ENCODE results near the gene PRDM10. TPM values are rescaled to one million over a fixed set of nuclear protein-coding genes. Genes with fewer than 3 reads are reported as not detected.

Gene PRDM10
- 10.6 and 13.0 TPM in 2 replicates for total RNA-seq (2014; rRNA removed; shearing (Covaris generic))

DNA sequence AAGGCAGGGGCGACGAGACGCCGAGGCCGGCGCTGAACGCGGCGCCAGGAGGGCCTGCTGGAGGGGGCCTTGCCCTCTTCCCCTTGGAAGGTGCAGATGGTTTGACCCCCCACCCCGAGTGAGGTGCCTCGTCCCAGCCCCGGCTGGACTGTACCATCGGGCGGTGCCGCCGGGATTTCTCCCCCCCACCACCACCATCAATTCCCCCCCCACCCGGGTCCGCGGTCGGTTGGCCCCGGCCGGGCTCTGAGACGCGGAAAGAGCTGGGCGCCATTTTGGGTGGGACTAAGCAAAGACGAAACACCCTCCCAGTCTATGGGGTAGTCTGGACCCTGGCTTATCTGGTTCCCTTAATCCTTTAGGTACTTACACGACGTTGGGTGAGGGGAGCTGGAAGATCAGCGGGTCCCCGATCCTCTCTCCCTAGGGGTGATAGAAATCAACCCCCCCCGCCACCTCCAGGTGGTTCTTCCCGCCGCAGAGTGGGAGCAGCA lies at the start of gene PRDM10:
TSS of gene PRDM10 (minus strand) at position 484 of the 494 bp plus-strand sequence. CDS start 41,871 bp downstream, outside the sequence.
- DNase-seq, result peak; percentile 95
- Histone ChIP-seq H3K36me3 (replicated peaks; ENCODE audit: control insufficient read depth, insufficient read depth, low read length) (no peaks in the 10 kb centered on the region), H3K27me3 (ENCODE audit: control insufficient read depth, insufficient read depth, low read length) (no peaks in the 10 kb centered on the region), H3K4me3 (ENCODE audit: insufficient read depth, low read depth, low read length) (peak within 1 kb of the TSS; percentile 73)

GRCh38 chr11:130051082-130051481 lies 48.4 kb upstream of the PRDM10 start:
- Histone ChIP-seq H3K4me3 (ENCODE audit: insufficient read depth, low read depth, low read length) (no peak overlapping the region), H3K36me3 (replicated peaks; ENCODE audit: control insufficient read depth, insufficient read depth, low read length) (no peaks in the 10 kb centered on the region), H3K27me3 (ENCODE audit: control insufficient read depth, insufficient read depth, low read length) (no peaks in the 10 kb centered on the region)
- no peak for DNase-seq

DNA sequence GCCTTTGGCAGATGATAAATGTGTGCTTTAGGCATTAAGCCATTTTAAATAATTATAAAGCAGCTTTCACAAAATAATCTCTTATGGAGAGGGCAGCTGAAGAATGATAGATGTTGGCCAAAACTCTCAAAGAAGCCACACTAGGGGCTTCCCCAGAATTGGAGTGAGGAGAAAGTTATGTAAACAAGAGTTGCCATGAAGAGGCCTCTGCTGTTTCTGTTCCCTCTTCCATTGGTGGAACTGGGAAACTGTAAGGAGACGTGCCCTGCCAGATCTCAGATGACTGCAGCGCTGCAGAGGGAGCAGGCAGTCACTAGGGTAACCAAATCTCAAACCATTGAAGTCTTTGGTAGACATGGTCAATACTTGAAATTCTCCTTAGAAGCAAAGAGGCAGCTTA lies 47.6 kb upstream of the PRDM10 start:
- no peaks in the 10 kb centered on the region for H3K36me3 ChIP-seq (replicated peaks; ENCODE audit: control insufficient read depth, insufficient read depth, low read length)
- H3K27me3 ChIP-seq (ENCODE audit: control insufficient read depth, insufficient read depth, low read length), result no peaks in the 10 kb centered on the region
- DNase-seq, result peak; percentile 60
- no peak overlapping the region for H3K4me3 ChIP-seq (ENCODE audit: insufficient read depth, low read depth, low read length)

DNA sequence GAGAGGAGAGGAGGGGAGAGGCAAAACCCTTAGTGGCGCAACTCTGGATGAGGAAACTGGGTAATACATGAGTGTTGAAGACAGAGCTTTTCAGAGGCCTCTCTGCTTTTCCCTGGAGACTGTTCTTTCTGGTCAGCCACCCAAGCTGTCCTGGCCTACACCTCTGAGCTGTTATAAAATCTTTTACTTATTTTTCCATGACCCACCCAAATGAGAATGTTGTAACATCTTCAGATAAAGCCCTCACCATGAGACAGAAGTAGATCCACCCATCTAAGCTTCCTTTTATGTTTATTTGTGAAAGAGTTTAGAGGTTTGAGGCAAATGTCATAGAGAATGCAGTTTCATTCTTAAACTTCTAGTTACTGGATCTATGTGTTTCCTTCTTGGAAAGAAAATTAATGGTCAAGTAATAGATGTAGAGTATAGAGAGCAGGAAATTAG lies 46.7 kb upstream of the PRDM10 start:
- Histone ChIP-seq H3K36me3 (replicated peaks; ENCODE audit: control insufficient read depth, insufficient read depth, low read length) (no peaks in the 10 kb centered on the region), H3K4me3 (ENCODE audit: insufficient read depth, low read depth, low read length) (no peak overlapping the region), H3K27me3 (ENCODE audit: control insufficient read depth, insufficient read depth, low read length) (no peaks in the 10 kb centered on the region)
- DNase-seq, result no peak

DNA sequence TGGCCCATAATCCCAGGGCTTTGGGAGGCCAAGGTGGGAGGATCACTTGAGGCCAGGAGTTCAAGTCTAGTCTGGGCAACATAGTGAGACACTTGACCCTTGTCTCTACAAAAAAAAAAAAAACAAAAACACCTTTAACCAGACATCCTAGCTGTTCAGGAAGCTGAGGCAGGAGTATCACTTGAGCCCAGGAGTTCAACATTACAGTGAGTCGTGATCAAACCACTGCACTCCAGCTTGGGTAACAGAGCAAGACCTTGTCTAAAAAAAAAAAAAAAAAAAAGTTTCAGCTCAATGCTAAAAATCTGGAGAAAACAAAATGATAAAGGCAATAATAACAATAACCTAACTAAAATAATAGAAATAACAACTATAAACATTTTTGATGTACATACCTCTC lies 44.5 kb upstream of the PRDM10 start:
- H3K27me3 ChIP-seq (ENCODE audit: control insufficient read depth, insufficient read depth, low read length), result no peaks in the 10 kb centered on the region
- DNase-seq, result no peak
- H3K36me3 ChIP-seq (replicated peaks; ENCODE audit: control insufficient read depth, insufficient read depth, low read length), result no peaks in the 10 kb centered on the region
- H3K4me3 ChIP-seq (ENCODE audit: insufficient read depth, low read depth, low read length), result no peak overlapping the region

GRCh38 chr11:130043575-130043974 lies 40.9 kb upstream of the PRDM10 start:
- DNase-seq, result no peak
- H3K27me3 ChIP-seq (ENCODE audit: control insufficient read depth, insufficient read depth, low read length), result no peaks in the 10 kb centered on the region
- no peak overlapping the region for H3K4me3 ChIP-seq (ENCODE audit: insufficient read depth, low read depth, low read length)
- no peaks in the 10 kb centered on the region for H3K36me3 ChIP-seq (replicated peaks; ENCODE audit: control insufficient read depth, insufficient read depth, low read length)

DNA sequence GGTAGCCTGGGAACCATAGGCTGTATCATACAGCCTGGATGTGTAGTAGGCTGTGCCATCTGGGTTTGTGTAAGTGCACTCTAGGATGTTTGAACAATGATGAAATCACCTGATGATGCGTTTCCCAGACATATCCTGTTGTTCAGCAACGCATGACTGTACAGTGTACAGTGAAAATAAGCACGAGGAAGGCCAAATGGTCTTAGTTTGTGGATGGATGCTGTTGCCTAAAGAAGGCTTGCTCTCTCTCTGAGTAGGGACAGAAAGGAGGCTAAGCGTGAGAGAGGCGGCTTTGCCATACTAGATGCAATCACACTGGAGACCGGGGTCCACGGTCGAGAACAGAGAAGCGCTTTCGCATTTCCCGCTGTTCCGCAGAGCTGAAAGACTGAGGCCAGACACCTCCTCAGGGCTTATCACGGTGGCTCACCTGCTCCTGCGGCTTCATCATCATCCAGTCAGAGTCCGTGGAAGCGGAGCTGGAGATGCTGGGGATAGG lies 39.5 kb upstream of the PRDM10 start:
- no peaks in the 10 kb centered on the region for H3K36me3 ChIP-seq (replicated peaks; ENCODE audit: control insufficient read depth, insufficient read depth, low read length)
- DNase-seq, result no peak
- no peak overlapping the region for H3K4me3 ChIP-seq (ENCODE audit: insufficient read depth, low read depth, low read length)
- H3K27me3 ChIP-seq (ENCODE audit: control insufficient read depth, insufficient read depth, low read length), result no peaks in the 10 kb centered on the region

DNA sequence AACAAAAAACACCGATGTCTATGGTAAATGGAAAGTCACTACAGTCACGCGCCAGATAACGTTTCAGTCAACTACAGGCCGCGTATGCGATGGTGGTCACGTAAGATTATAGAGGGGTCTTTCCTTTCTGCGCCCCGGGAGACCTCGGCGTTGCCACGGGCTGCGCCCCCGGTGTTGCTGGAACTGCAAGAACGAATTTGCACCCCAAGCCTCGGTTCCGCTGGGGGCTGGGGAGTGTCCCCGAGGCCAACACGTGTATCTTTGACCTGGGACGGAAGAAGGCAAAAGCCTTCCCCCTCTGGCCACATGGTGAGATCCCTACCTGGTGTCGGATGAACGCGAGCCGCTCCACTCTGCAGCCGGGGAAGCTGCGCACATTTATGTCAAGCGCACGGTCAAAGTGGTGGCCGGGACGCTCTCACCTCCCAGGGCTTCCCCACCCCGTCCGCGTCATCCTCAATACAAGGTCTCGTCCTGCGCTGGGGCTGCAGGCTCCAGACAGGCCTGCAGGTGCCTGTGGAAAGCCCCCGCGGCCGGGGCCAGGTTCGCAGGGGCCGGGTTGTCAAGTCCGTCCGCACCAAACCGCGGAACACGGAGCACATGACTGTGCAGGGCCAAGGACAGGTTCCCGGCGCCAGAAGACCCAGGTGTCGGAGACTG lies 37.8 kb upstream of the PRDM10 start:
- Histone ChIP-seq H3K27me3 (ENCODE audit: control insufficient read depth, insufficient read depth, low read length) (no peaks in the 10 kb centered on the region), H3K36me3 (replicated peaks; ENCODE audit: control insufficient read depth, insufficient read depth, low read length) (no peaks in the 10 kb centered on the region)
- DNase-seq, result peak; percentile 55

GRCh38 chr11:130037881-130038585 lies 35.4 kb upstream of the PRDM10 start:
- H3K4me3 ChIP-seq (ENCODE audit: insufficient read depth, low read depth, low read length), result no peak overlapping the region
- peak; percentile 72 for DNase-seq

More for the DNA sequence above, 37.8 kb upstream of the PRDM10 start:
- H3K4me3 ChIP-seq (ENCODE audit: insufficient read depth, low read depth, low read length), result no peak overlapping the region

GRCh38 chr11:130037058-130037457 lies 34.4 kb upstream of the PRDM10 start:
- Histone ChIP-seq H3K4me3 (ENCODE audit: insufficient read depth, low read depth, low read length) (no peak overlapping the region), H3K27me3 (ENCODE audit: control insufficient read depth, insufficient read depth, low read length) (no peaks in the 10 kb centered on the region), H3K36me3 (replicated peaks; ENCODE audit: control insufficient read depth, insufficient read depth, low read length) (no peaks in the 10 kb centered on the region)
- no peak for DNase-seq

More at GRCh38 chr11:130037881-130038585, 35.4 kb upstream of the PRDM10 start:
- H3K27me3 ChIP-seq (ENCODE audit: control insufficient read depth, insufficient read depth, low read length), result no peaks in the 10 kb centered on the region
- no peaks in the 10 kb centered on the region for H3K36me3 ChIP-seq (replicated peaks; ENCODE audit: control insufficient read depth, insufficient read depth, low read length)

DNA sequence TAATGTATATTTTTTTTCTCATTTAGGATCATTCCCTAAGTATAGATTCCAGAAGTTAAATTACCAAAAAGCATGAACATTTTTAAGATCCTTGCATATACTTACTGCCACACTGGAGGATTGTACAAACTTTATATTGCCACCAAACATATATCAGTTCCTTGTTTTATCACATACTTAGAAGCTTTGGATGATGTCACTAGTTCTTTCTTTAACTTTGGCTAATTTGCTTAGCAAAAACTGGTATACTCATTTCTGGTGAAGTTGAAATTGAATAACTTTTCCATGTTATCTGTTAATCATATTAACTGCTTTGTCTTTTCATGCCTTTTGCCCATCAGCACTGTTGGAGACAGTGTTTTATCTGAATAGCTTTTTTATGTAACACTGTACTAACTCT lies 31.6 kb upstream of the PRDM10 start:
- H3K4me3 ChIP-seq (ENCODE audit: insufficient read depth, low read depth, low read length), result no peak overlapping the region
- no peaks in the 10 kb centered on the region for H3K27me3 ChIP-seq (ENCODE audit: control insufficient read depth, insufficient read depth, low read length)
- DNase-seq, result no peak
- H3K36me3 ChIP-seq (replicated peaks; ENCODE audit: control insufficient read depth, insufficient read depth, low read length), result no peaks in the 10 kb centered on the region

DNA sequence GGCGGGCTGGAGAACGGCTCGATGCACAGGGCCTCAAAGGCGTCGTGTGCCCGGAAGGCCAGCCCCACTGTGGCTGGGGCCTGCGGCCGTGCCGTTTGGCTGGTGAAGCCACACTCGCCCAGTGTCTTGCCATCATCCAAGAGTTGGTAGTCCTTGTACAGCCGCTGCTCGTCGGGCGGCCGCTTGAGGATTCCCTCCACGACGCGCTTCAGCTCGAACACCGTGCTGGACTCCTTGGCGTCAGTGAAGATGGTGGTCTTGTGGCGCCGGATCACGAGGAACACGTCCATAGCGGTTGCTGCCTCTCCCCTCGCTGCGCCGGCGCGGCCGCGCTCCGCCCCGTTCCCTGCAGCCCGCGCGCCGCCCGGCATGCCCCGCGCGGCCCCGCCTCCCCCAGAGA lies 30.3 kb upstream of the PRDM10 start:
- Histone ChIP-seq H3K4me3 (ENCODE audit: insufficient read depth, low read depth, low read length) (no peak overlapping the region), H3K36me3 (replicated peaks; ENCODE audit: control insufficient read depth, insufficient read depth, low read length) (no peaks in the 10 kb centered on the region), H3K27me3 (ENCODE audit: control insufficient read depth, insufficient read depth, low read length) (no peaks in the 10 kb centered on the region)
- no peak for DNase-seq

DNA sequence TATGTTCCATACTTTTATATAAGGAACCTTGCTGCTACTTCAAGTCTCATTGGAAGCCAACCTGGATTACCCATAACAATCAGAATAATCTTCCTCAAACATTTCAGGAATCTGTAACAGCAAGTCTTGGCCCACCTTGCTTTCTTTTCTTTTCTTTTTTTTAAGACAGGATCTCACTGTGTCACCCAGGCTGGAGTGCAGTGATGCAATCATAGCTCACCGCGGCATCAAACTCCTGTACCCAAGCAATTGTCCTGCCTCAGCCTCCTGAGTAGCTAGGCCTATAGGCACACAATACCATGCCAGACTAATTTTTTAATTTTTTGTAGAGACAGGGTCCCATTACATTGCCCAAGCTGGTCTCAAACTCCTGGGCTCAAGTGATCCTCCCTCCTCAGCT lies 29.3 kb upstream of the PRDM10 start:
- Histone ChIP-seq H3K36me3 (replicated peaks; ENCODE audit: control insufficient read depth, insufficient read depth, low read length) (no peaks in the 10 kb centered on the region), H3K27me3 (ENCODE audit: control insufficient read depth, insufficient read depth, low read length) (no peaks in the 10 kb centered on the region), H3K4me3 (ENCODE audit: insufficient read depth, low read depth, low read length) (no peak overlapping the region)
- DNase-seq, result no peak

DNA sequence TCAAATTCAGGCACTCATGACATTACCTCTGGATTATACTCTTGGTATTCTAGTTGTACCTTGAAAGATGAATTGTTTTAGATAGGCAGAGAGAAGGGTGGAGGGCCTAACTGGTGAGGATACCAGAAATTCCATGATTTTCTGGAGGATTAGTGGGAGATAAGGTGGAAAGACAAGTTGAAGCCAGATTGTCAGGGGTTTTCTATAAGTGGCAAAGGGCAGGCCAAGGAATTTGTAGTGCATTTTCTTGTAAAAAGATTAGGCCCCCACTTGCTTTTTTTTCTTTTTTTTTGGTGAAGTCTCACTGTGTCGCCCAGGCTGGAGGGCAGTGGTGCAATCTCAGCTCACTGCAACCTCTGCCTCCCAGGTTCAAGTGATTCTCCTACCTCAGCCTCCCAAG lies 28.4 kb upstream of the PRDM10 start:
- H3K27me3 ChIP-seq (ENCODE audit: control insufficient read depth, insufficient read depth, low read length), result no peaks in the 10 kb centered on the region
- H3K36me3 ChIP-seq (replicated peaks; ENCODE audit: control insufficient read depth, insufficient read depth, low read length), result no peaks in the 10 kb centered on the region
- no peak overlapping the region for H3K4me3 ChIP-seq (ENCODE audit: insufficient read depth, low read depth, low read length)
- DNase-seq, result no peak

DNA sequence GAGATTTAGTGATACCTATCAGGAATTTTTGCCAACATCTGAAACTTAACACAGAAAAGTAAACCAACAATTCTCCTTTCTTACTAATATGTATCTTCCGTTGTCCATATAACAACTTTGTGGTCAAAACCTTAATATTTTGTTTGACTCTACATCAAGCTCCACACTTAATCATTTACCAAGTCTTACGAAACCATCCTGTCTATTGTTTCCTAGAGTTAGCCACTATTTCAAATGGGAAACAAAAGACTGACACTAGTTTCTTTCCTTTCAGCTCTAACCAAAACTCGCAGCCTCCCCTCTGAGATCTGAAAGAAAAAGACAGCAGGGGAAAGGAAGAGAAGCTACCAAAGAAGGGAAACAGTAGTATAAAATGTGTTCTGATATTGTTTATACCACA lies 26.5 kb upstream of the PRDM10 start:
- Histone ChIP-seq H3K36me3 (replicated peaks; ENCODE audit: control insufficient read depth, insufficient read depth, low read length) (no peaks in the 10 kb centered on the region), H3K4me3 (ENCODE audit: insufficient read depth, low read depth, low read length) (no peak overlapping the region), H3K27me3 (ENCODE audit: control insufficient read depth, insufficient read depth, low read length) (no peaks in the 10 kb centered on the region)
- DNase-seq, result no peak

Data from H7 (cell line).